HEK293 (cell line): ENCODE data around the gene ARHGDIB.

ENCODE experiments used
- REST ChIP-seq: fragments of 450-650 bp; formaldehyde crosslinking; IDR thresholded peaks from 2 replicates; pipeline ENCODE4 v1.5.1; 2016; ENCODE audit warnings: missing biosample characterization, missing genetic modification characterization
- SCRT1 ChIP-seq: fragments of 450-650 bp; formaldehyde crosslinking; IDR thresholded peaks from 2 replicates; pipeline ENCODE4 v1.5.1; 2016; ENCODE audit warnings: missing biosample characterization, missing genetic modification characterization, borderline replicate concordance
- ZBTB21 ChIP-seq: fragments of 450-650 bp; formaldehyde crosslinking; IDR thresholded peaks from 2 replicates; pipeline ENCODE4 v1.5.1; 2017; ENCODE audit warnings: missing biosample characterization, missing genetic modification characterization
- ZBTB8A ChIP-seq: fragments of 450-650 bp; formaldehyde crosslinking; IDR thresholded peaks from 2 replicates; pipeline ENCODE4 v1.5.1; 2016; ENCODE audit warnings: missing biosample characterization, missing genetic modification characterization
- ZNF221 ChIP-seq: fragments of 450-650 bp; formaldehyde crosslinking; IDR thresholded peaks from 2 replicates; pipeline ENCODE4 v1.5.1; 2017; ENCODE audit warnings: missing biosample characterization, missing genetic modification characterization, borderline replicate concordance
- ZNF266 ChIP-seq: fragments of 450-650 bp; formaldehyde crosslinking; IDR thresholded peaks from 2 replicates; pipeline ENCODE4 v1.5.1; 2016; ENCODE audit warnings: missing biosample characterization, missing genetic modification characterization, low read depth
- ZNF311 ChIP-seq: fragments of 450-650 bp; formaldehyde crosslinking; IDR thresholded peaks from 2 replicates; pipeline ENCODE4 v1.5.1; 2017; ENCODE audit warnings: missing biosample characterization, missing genetic modification characterization, borderline replicate concordance
- ZNF394 ChIP-seq: fragments of 450-650 bp; formaldehyde crosslinking; IDR thresholded peaks from 2 replicates; pipeline ENCODE4 v1.5.1; 2016; ENCODE audit warnings: missing biosample characterization, missing genetic modification characterization, mild to moderate bottlenecking, moderate library complexity, borderline replicate concordance
- ZNF416 ChIP-seq: fragments of 450-650 bp; formaldehyde crosslinking; IDR thresholded peaks from 2 replicates; pipeline ENCODE4 v1.5.1; 2016; ENCODE audit warnings: missing biosample characterization, missing genetic modification characterization
- ZNF488 ChIP-seq: fragments of 450-650 bp; formaldehyde crosslinking; IDR thresholded peaks from 2 replicates; pipeline ENCODE4 v1.5.1; 2016; ENCODE audit warnings: missing biosample characterization, missing genetic modification characterization
- ZNF610 ChIP-seq: fragments of 450-650 bp; formaldehyde crosslinking; IDR thresholded peaks from 2 replicates; pipeline ENCODE4 v1.5.1; 2016; ENCODE audit warnings: missing biosample characterization, missing genetic modification characterization, borderline replicate concordance
- ZNF692 ChIP-seq: fragments of 450-650 bp; formaldehyde crosslinking; IDR thresholded peaks from 2 replicates; pipeline ENCODE4 v1.5.1; 2016; ENCODE audit warnings: missing biosample characterization, missing genetic modification characterization
- TF ChIP-seq, protein P1 (sequence below): fragments of 450-650 bp; formaldehyde crosslinking; IDR thresholded peaks from 2 replicates; pipeline ENCODE4 v1.5.1; 2016; ENCODE audit warnings: missing biosample characterization, missing genetic modification characterization

DNA sequence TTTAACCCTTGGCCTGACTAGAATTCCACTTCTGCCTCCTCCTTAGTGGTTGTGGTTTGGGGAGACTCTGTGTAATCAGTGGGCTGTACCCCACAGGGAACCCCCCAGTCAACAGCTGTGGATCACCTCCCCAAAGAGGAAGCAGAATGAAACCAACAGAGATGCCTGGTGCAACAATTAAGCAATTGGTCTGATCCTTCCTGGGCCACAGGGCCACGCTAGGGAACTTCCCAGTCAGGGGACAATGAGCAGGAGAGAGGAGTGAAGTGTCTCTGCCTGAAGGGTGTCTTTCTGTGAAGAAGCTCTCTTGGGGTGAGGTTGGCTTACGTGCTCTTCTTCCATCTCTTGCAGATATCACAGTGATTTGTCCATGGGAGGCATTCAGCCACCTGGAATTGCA is 19.6 kb upstream of the ARHGDIB start:
- TF ChIP-seq ZNF416 (tag by site-specific recombination) (no peak), ZNF311 (tag by site-specific recombination) (no peak), ZNF266 (no peak), ZNF394 (no peak), ZNF692 (tag by site-specific recombination) (no peak), ZBTB21 (no peak), ZNF221 (tag by site-specific recombination) (no peak), ZBTB8A (tag by site-specific recombination) (no peak), REST (no peak), SCRT1 (tag by site-specific recombination) (no peak), ZNF488 (tag by site-specific recombination) (no peak), ZNF610 (tag by site-specific recombination) (no peak)
- TF ChIP-seq, protein P1, sequence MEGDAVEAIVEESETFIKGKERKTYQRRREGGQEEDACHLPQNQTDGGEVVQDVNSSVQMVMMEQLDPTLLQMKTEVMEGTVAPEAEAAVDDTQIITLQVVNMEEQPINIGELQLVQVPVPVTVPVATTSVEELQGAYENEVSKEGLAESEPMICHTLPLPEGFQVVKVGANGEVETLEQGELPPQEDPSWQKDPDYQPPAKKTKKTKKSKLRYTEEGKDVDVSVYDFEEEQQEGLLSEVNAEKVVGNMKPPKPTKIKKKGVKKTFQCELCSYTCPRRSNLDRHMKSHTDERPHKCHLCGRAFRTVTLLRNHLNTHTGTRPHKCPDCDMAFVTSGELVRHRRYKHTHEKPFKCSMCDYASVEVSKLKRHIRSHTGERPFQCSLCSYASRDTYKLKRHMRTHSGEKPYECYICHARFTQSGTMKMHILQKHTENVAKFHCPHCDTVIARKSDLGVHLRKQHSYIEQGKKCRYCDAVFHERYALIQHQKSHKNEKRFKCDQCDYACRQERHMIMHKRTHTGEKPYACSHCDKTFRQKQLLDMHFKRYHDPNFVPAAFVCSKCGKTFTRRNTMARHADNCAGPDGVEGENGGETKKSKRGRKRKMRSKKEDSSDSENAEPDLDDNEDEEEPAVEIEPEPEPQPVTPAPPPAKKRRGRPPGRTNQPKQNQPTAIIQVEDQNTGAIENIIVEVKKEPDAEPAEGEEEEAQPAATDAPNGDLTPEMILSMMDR, result no peak
